ENCODE results near the gene CACNA1C. TPM values are rescaled to one million over a fixed set of nuclear protein-coding genes. Genes with fewer than 3 reads are reported as not detected.

The CACNA1C gene
- total and polyA plus RNA-seq, 2 of the 4 experiments (the other 2 are of a cell fraction), result 1.6 to 2.6 TPM

- no peak overlapping the region for H2BK20ac ChIP-seq (ENCODE audit: low read depth, low read length)
- no peak overlapping the region for H3K23ac ChIP-seq (ENCODE audit: low read depth, low read length)
- H4K5ac ChIP-seq (ENCODE audit: low read depth, low read length), result no peak overlapping the region
- no peak overlapping the region for H4K91ac ChIP-seq (ENCODE audit: insufficient read depth, low read depth, low read length)
- in situ Hi-C loops (cut with MboI; ENCODE audit: low sequenced_read_pairs), result no loop called here
- no peaks in the 10 kb centered on the region; the same call in 1 of the 2 replicates for H3K9me1 ChIP-seq (ENCODE audit: insufficient read depth, low read length)
- H3K4me3 ChIP-seq (ENCODE audit: insufficient read depth, low read depth, low read length), result no peak overlapping the region
- no peak overlapping the region for H4K8ac ChIP-seq (ENCODE audit: low read depth in 2 of 2, low read length in 2 of 2)
- dilution Hi-C loops (cut with HindIII; ENCODE audit: low sequenced_read_pairs, unreplicated experiment), result no loop called here
- peaks cover 54% of the 10 kb centered on the region for H3K27me3 ChIP-seq (ENCODE audit: control insufficient read depth, insufficient read depth, low read length)
- WGBS, 2 experiments (ENCODE audit: extremely low coverage in 2 of 2, insufficient read length in 1 of 2), result no CpG with 5 or more reads among the region's 1 CpG
- ATAC-seq (ENCODE audit: low read depth), result no peak
- no TSS peak for BruUV-seq (replicated peaks)
- CTCF ChIA-PET, result no interaction called here
- no peaks in the 10 kb centered on the region for H3K36me3 ChIP-seq (ENCODE audit: control insufficient read depth, insufficient read depth, low read length)
- no peak for TF ChIP-seq ELK1 (IDR thresholded peaks at IDR 0.05; ENCODE audit: borderline replicate concordance, low read depth, low read length)
- TF ChIP-seq RFX5 (IDR thresholded peaks at IDR 0.05; ENCODE audit: low read depth, low read length), result no peak
- TF ChIP-seq NFE2L2 (IDR thresholded peaks at IDR 0.05; ENCODE audit: low read depth, low read length), result no peak
- no peak for TF ChIP-seq BHLHE40 (IDR thresholded peaks at IDR 0.05; ENCODE audit: low read depth, low read length)
- TF ChIP-seq CEBPB (IDR thresholded peaks at IDR 0.05; ENCODE audit: low read depth, low read length), result no peak
- TF ChIP-seq POLR2A (IDR thresholded peaks at IDR 0.05; ENCODE audit: low read depth, low read length), result no peak
- no peak for TF ChIP-seq MAFK (IDR thresholded peaks at IDR 0.05; ENCODE audit: low read depth, low read length)
- no peak for TF ChIP-seq RCOR1 (IDR thresholded peaks at IDR 0.05; ENCODE audit: insufficient replicate concordance, low read length)
- TF ChIP-seq MAZ (IDR thresholded peaks at IDR 0.05; ENCODE audit: borderline replicate concordance, low read depth, low read length), result no peak
- TF ChIP-seq FOS (IDR thresholded peaks at IDR 0.05; ENCODE audit: low read depth, low read length), result no peak
- no peak for TF ChIP-seq MXI1 (IDR thresholded peaks at IDR 0.05; ENCODE audit: borderline replicate concordance, low read depth, low read length)
- H2AK5ac ChIP-seq (ENCODE audit: low read depth, low read length), result no peak overlapping the region
- intact Hi-C loops (cut with micrococcal nuclease), result no loop called here
- H4K20me1 ChIP-seq (ENCODE audit: insufficient read depth, low read length), result no peaks in the 10 kb centered on the region; the same call in 1 of the 2 replicates
- no peak overlapping the region for H3K4me2 ChIP-seq (ENCODE audit: low read depth, low read length)
- no peak overlapping the region for H2AFZ ChIP-seq (replicated peaks; ENCODE audit: low read length, poor library complexity)
- no peak overlapping the region for H3K14ac ChIP-seq (replicated peaks; ENCODE audit: low read depth, low read length)
- H3K9me3 ChIP-seq (ENCODE audit: control insufficient read depth, insufficient read depth, low read length), result no peaks in the 10 kb centered on the region; the same call in 1 of the 2 replicates
- H3K79me1 ChIP-seq (ENCODE audit: low read depth in 1 of 2, low read length in 2 of 2), result no peaks in the 10 kb centered on the region
- POLR2A ChIA-PET (ENCODE audit: unreplicated experiment), result no interaction called here
- no peak overlapping the region for H2BK120ac ChIP-seq (ENCODE audit: low read depth, low read length)
- no peak overlapping the region for H3K56ac ChIP-seq (ENCODE audit: extremely low read depth, insufficient read depth, low read length)
- H3K4ac ChIP-seq (ENCODE audit: low read depth, low read length), result no peak overlapping the region
- no peak overlapping the region for H2AK9ac ChIP-seq (replicated peaks; ENCODE audit: low read depth, low read length, poor library complexity)
- no peaks in the 10 kb centered on the region for H3K4me1 ChIP-seq (ENCODE audit: control insufficient read depth, insufficient read depth, low read length)
- DNase-seq, result no peak
- no peak overlapping the region for H3K9ac ChIP-seq (ENCODE audit: low read depth, low read length)
- H2BK15ac ChIP-seq (ENCODE audit: low read depth, low read length), result no peak overlapping the region
- H2BK5ac ChIP-seq (ENCODE audit: low read depth, low read length, poor library complexity, severe bottlenecking), result no peak overlapping the region
- H3K27ac ChIP-seq (ENCODE audit: insufficient read depth, low read length), result no peak overlapping the region
- H3K18ac ChIP-seq (ENCODE audit: low read depth, low read length), result no peak overlapping the region
Measured at GRCh38 chr12:2735432-2735831, 682.6 kb downstream of the CACNA1C start.

All from IMR-90 (cell line).